COLO668 (cell line): ENCODE data around the gene PLA2G4F.
A peak's percentile ranks its signal among the peaks of the same experiment; 100 is the strongest.

Source experiments
- DNase-seq: peaks from one replicate; lab custom pipeline; 2025; ENCODE audit not compliant: unreplicated experiment; lab: John Stamatoyannopoulos, UW

PLA2G4F gene, protein sequence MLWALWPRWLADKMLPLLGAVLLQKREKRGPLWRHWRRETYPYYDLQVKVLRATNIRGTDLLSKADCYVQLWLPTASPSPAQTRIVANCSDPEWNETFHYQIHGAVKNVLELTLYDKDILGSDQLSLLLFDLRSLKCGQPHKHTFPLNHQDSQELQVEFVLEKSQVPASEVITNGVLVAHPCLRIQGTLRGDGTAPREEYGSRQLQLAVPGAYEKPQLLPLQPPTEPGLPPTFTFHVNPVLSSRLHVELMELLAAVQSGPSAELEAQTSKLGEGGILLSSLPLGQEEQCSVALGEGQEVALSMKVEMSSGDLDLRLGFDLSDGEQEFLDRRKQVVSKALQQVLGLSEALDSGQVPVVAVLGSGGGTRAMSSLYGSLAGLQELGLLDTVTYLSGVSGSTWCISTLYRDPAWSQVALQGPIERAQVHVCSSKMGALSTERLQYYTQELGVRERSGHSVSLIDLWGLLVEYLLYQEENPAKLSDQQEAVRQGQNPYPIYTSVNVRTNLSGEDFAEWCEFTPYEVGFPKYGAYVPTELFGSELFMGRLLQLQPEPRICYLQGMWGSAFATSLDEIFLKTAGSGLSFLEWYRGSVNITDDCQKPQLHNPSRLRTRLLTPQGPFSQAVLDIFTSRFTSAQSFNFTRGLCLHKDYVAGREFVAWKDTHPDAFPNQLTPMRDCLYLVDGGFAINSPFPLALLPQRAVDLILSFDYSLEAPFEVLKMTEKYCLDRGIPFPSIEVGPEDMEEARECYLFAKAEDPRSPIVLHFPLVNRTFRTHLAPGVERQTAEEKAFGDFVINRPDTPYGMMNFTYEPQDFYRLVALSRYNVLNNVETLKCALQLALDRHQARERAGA

DNA sequence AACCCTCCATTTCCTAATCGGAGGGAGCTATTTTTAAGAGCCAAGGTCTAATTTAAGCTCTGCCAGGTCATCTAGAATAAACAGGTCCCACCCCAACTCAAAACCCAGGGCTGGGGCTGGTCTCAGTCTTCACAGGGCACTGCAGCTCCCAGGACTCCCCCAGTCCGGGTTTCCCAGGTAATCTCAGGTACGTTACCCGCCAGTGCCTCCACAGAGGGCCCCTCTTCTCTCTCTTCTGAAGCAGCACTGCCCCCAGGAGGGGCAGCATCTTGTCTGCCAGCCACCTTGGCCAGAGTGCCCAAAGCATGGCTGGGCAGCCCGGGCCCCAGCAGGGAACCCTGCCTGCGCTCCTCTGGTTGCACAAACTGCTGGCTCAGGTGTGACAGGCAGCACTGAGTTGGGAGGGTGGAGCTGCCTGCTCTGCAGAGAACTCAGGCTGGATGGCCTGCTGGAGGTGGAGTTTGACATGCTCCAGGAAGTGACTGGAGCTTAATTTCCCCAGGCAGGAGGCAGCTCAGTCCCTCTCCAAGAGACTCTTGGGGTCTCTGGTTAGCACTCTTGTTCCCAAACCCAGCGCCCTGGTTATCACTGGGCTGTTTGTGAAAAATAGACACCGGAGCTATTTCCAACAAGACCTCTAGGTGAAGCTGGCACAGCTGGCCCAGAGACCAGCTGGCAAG, at the start of gene PLA2G4F:
Gene PLA2G4F, minus strand, starts transcription at position 394 of the 680 bp plus-strand sequence. Its CDS starts 87 bp downstream, at position 307.
- DNase-seq: peak; percentile 67

DNA sequence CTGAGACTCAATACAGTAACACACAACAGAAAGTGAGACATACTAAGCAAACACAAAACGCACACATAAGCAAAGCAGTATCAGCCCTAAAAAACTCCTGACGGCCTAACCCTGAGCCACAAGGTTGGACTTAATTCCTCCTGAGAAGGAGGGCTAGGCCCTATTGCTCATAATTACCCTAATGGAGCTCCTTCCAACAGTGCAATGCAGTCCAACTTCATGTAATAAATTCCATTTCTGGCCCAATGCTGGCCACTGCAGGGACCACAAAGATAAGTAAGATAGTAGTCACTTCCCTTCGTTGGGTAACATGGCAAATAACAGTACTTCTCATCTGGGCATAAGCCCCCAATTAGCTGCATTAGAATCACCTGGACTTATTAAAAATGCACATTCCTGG, 47.5 kb upstream of the PLA2G4F start:
- DNase-seq: no peak

DNA sequence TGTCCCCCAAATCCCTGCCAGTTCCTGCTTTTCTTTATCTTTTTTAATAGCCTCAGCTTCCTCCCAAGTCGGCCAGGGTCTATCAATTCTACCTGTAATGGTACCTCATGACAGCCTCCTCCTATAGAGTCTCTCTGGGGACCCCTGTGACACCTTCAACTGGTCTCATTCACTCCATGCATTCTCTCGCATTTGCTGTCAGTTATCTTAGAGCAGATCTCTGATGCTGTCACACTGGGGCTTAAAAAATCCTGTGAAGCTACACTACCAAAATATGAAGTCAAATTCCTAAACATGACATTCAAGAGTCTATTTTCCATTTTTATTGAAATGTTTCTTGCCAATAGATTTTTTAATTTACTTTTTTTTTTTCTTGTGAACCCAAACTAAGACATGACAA, 46.2 kb upstream of the PLA2G4F start:
- no peak for DNase-seq

DNA sequence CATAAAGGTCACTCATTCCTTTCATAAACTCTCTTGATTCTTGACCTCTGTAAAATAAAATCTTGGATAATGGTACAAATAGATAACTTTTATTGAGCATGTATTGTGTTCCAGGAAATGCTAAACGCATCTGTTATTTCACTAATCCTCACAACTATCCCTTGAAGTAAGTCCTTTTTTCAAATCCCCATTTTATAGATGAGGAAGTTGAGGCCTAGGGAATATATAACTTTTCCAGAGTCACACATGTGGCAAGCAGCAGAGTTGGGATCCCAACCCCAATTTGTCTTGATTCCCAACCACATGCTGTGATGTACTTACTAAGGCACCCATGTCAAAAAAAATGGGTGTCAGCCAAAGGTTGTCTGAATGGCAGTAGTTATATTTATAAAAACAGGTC, 45.4 kb upstream of the PLA2G4F start:
- no peak for DNase-seq

DNA sequence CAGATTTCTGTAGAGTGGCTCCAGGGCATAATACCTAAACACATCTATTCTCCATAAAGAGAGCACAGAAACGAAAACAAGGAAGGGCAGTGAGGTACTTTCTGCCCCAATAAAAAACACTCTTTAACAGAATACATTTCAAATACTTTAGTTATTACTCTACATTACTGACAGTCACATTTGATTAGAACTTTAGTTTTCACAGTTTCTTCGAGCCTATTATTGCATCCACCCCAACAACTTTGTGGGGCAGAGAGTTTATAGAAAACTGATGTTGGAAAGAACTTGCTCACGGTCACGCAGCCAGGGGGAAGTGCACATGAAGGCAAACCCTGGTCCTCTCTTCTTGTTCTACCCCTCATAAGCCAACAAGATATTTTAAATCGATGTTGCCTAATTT, 42.7 kb upstream of the PLA2G4F start:
- DNase-seq: no peak

DNA sequence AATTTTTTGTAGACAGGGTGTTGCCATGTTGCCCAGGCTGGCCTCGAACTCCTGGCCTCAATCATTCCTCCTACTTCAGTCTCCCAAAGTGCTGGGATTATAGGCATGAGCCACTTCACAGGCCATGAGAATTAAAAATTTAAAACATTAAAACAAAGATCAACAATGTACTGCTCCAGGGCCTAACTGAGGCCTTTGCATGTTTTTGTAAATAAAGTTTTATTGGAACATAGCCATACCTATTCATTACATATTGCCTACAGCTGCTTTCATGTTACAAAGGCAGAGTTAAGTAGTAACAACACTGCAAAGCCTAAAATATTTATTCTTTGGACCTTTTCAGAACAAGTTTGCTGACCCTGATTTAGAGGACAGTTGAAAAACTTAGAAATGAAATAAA, 42.1 kb upstream of the PLA2G4F start:
- no peak for DNase-seq

DNA sequence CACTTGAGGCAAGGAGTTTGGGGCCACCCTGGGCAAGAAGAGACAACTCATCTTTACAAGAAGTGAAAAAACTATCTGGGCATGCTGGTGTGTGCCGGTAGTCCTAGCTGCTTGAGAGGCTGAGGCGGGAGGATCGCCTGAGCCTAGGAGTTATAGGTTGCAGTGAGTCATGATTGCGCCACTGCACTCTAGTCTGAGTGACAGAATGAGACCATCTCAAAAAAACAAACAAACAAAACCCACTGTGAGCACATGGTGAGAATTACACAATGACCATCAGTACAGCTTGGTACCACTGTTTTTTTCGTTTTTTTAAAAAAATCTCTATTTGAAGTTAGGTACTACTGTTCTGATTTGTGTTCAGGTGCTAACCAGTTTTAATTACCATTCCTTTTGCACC, 38.1 kb upstream of the PLA2G4F start:
- peak; percentile 5 for DNase-seq

DNA sequence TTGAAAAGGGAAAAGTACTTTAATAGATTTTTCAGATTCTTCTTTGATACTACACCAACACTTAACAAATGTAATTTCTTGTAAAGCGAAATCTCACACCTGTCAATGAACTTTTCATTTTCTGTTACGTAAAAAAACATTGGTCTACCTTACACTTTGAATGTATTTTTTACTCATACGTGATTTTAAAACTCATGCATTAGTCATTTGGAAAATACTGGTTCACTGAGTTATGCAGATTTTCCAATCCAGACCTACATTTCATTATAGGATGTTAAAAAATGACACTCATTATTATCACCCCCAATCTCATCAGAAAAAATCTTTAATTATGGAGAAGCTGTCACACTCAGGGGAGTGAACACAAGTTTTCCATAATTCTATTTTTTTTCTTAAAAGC, 36.9 kb upstream of the PLA2G4F start:
- DNase-seq: no peak

DNA sequence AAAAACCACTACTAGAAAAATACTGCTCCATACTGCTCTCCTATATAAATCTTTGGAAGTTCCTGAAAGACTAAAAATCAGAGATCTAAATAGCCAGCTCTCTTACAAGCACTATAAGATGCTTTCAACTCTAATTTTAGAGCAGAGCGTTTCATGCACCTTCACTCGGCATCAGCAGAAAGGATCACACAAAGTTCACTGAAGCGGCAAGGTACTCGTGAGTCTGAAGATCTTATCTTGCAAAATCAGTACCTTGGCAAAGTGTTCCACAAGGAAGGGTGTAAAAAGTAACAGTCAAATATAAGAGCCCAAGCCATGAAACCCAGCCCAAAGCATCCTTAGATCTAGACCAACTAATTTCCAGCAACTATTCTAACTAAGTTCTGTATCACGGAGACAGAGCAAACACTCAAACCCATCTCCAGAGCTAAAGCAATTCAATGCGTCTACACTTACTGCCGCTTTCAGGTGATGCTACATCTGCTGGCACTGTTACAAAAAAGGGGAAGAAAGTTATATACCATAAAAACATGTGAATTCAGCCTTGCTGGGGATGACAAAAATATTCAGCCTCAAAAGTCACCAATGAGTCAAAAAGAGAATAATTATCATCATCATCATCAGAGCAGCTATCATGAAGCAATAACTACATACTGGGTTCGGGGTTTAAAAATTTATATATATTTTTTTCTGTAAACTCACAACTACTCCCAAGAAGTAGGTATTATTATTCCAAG, 35.3 kb upstream of the PLA2G4F start:
- no peak for DNase-seq

DNA sequence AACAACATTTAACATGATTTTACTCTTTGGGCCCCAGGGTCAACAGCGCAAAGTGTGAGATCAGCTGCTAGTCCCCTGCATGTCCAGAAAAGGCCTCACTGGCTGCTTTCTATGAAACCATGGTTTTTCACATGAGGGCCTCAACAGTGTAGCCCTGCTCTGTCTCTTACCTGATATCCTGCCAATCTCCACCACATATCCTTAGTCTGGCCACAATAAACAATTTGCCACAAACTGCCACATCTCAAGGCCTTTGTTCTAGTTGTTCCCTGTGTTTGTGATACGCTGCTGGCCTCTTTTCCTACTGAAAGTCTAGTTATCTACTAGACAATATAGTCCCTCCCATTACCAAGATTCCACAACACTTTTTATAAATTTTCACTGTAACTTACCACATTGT, 33.9 kb upstream of the PLA2G4F start:
- no peak for DNase-seq

DNA sequence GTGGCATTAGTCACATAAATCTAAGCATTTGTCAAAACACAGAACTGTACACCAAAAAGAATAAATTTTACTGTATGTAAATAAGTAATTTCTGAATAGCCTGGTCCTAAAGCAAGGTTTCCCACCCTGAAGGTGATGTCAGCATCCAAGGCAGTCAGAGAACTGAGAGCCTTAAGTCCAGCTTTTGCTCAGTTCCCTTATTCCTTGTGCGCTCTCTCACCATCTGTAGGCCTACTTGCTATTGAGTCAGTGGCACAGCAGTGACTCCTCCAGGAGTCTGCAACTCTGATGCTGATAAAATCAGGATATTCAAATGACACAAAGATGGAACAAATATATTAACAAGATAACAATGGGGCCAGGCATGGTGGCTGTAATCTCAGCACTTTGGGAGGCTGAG, 29.4 kb upstream of the PLA2G4F start:
- DNase-seq: no peak

DNA sequence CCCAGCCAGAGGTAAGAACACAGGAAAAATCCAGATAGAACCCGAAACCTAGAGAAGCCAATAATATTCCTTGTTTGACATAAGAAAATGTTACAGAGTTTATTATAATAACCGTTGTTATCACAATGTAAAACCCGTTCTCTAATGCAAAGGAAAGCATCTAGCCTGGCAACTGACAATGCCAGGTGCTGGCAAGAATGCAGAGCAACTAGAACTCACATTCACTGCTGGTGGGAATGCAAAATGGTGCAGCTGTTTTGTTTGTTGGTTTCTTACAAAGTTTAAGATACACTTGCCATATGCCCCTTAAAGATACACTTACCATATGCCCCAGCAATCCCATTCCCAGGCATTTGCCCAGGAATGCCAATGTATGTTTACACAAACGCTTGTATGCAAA, 28.3 kb upstream of the PLA2G4F start:
- DNase-seq: no peak

DNA sequence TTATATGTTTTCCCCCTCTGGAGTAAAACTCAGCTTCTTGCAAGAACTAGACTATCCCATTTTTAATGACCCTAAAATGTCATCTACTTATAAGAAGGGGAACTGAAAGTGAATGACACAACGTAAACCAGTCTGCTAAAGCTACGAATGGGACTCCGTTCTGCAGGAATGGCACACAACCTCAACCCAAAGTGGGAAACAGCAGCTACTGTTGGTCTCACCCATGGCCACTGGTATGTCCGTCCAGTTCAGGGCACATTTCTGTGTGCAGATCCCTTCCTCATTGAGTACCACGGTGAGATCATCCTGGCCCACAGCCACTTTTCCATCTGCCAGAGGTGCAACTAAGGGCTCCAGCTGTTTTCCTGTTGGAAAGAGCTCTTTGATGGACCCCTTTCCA, 27.9 kb upstream of the PLA2G4F start:
- no peak for DNase-seq

DNA sequence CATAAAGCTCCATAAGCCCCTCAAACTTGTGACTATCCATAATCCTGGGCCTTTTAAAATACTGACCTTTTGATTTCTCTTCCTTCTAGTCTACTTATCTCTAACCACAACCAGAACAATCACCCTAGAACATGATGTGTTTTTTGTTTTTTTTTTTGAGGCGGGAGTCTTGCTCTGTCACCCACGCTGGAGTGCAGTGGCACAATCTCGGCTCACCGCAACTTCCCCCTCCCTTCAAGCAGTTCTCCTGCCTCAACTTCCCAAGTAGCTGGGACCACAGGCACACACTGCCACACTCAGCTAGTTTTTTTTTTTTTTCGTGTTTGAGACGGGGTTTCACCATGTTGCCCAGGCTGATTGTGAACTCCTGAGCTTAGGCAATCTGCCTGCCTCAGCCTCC, 26.5 kb upstream of the PLA2G4F start:
- DNase-seq: no peak

DNA sequence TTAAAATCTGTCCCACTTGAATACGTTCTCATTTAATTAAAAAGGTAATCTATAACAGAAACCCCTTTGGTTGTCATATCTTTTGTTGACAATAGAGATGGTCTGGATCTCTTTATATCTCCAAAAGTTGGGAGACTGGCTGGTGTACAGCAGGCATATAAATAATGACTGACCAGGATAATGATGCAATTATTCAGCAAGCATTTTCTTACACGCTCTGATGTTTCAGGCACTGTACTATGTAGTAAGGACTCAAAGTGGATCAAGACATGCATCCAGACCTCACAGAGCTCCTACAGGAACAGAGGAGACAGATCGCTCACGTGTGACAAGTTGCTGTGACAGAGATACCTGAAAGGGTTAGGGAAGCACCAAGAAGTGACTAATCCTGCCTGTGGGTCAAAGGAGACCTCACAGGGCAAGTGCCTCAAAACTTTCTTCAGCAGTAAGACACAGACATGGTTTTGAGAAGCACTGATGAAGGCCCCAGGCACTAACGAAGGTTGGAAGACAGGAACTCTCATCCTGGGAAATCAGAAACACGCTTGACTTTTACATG, 26.0 kb upstream of the PLA2G4F start:
- no peak for DNase-seq

DNA sequence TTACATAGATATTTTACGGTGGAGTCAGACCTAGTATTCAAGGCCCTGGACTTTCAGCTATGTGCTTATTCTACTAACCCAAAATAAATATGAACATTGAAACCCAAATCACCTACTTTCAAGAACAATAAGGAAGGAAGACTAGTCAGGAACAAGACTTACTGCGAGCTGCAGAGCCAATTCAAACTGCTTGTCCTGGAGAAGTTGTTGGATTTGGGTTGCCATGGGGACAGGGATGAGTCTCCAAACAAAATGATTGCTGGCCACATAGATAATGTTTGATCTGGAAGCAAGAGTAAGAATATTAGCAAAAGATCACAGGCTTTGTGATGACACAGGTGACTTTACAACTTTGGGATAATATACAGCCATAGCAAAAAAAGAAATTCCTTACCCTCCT, 21.6 kb upstream of the PLA2G4F start:
- no peak for DNase-seq

DNA sequence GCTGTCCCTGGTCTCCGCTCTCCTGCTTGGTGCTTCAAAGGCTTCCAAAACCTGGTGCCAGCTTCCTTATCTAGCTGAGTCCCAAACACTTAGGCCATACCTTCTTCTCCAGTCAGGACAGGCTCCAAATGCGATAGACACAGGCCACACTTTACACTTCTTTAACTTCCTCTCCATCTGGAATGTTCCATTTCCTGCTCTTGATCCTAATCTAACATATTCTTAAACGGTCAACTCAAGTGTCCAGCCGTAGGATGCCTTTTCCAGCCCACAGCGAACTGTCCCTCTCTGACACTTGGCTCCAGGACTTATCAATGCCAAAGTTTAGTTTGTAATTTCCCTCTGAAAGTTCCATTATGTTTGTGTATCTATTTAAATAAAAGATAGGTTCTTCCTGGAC, 19.2 kb upstream of the PLA2G4F start:
- no peak for DNase-seq

DNA sequence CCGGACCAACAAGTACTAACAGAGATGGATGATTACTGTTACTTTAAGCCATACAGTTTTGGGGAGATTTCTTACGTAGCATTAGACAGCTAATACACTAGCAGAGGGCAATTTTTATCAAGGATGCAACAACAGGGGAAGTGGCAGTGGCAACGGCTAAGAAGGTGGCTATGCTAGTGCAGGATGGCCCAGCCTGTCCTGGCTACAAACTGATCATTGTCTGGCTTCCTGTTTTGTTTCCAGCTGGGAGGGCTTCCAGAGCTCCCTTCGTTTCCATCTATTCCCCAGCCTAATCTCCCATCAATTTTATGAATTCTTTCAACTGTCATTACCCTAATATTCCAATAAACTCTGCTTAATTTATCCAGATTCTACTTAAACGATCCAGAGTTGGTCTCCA, 16.0 kb upstream of the PLA2G4F start:
- DNase-seq: no peak

DNA sequence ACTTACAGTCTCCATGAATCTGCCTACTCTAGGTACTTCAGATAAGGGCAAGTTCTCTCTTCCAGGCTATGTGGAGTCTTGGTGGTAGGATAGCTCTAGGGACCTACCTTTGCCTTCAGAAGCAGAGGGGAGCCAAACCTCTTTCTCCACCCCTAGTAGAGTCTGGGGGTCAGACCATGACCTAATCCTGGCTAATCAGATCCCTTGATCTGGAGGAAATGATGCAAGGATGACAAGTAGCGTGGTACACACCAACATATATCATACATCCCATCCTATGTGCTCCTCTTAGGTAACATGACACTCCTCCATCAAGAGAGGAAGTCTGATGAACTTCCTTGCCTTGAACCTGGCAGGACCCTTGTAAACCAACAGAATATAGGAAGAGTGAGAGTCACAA, 15.4 kb upstream of the PLA2G4F start:
- no peak for DNase-seq

DNA sequence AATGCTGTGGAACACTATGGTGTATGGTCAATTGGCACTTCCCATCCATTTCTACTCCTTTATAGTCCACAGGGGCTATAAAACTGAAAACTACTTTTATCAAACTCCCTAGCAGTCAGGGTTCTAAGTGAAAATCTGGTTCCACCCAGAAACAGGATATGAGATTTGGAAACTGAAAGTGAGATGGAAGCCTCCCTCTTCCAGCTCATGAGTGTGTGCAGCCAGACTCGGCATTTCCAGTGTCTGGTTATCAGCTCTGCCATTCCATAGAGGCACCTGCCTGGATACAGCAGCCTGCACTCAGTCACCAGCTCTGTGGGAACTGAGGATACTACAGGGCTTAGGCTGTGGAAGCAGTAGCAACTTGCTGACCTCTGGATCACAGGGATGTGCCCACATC, 14.7 kb upstream of the PLA2G4F start:
- no peak for DNase-seq
